HG02623 (cell line): ENCODE measurements around the gene RNPS1.
"Not testable (repeated sequence)": the region's sequence is repeated elsewhere in the genome, so short reads cannot be mapped to it uniquely, and the experiment has no call there.

Experiments used
- ATAC-seq: cut with Tn5 transposase; IDR thresholded peaks from one replicate; pipeline ENCODE4 v1.9.1; 2021; ENCODE audit warnings: moderate library complexity; ENCODE audit not compliant: unreplicated experiment

RNPS1 gene

GRCh38 chr16:2282866-2283555, 15.1 kb upstream of the RNPS1 start:
- no peak for ATAC-seq

GRCh38 chr16:2282262-2282661, 14.3 kb upstream of the RNPS1 start:
- no peak for ATAC-seq

GRCh38 chr16:2280981-2281542, 13.1 kb upstream of the RNPS1 start:
- ATAC-seq, result no peak

- ATAC-seq, result no peak
Measured at GRCh38 chr16:2280461-2280860, 12.5 kb upstream of the RNPS1 start.

GRCh38 chr16:2278956-2279800, 11.3 kb upstream of the RNPS1 start:
- no peak for ATAC-seq

- ATAC-seq, result no peak
Measured at GRCh38 chr16:2278272-2278608, 10.3 kb upstream of the RNPS1 start.

- no peak for ATAC-seq
Measured at GRCh38 chr16:2277466-2278271, 9.7 kb upstream of the RNPS1 start.

GRCh38 chr16:2276368-2277195, 8.7 kb upstream of the RNPS1 start:
- no peak for ATAC-seq

GRCh38 chr16:2275476-2276367, 7.8 kb upstream of the RNPS1 start:
- ATAC-seq, result no peak

GRCh38 chr16:2273931-2274330, 6.0 kb upstream of the RNPS1 start:
- ATAC-seq, result no peak

GRCh38 chr16:2273484-2273883, 5.6 kb upstream of the RNPS1 start:
- ATAC-seq, result no peak

- no peak for ATAC-seq
Measured at GRCh38 chr16:2271848-2272461, 4.0 kb upstream of the RNPS1 start.

GRCh38 chr16:2270588-2271470, 2.9 kb upstream of the RNPS1 start:
- no peak for ATAC-seq

GRCh38 chr16:2270070-2270462, 2.1 kb upstream of the RNPS1 start:
- ATAC-seq, result no peak

- ATAC-seq, result peak; percentile 43
Measured at GRCh38 chr16:2267505-2267912, 417 bp downstream of the RNPS1 start.

GRCh38 chr16:2266887-2267286, 1.0 kb downstream of the RNPS1 start:
- ATAC-seq, result not testable (repeated sequence)

- not testable (repeated sequence) for ATAC-seq
Measured at GRCh38 chr16:2263026-2263425, 4.9 kb downstream of the RNPS1 start.

GRCh38 chr16:2260250-2260649, 7.7 kb downstream of the RNPS1 start:
- ATAC-seq, result no peak
